Vagina (tissue), 2 donors: ENCODE data around the gene RNF8. TPM values are rescaled to one million over a fixed set of nuclear protein-coding genes. Genes with fewer than 3 reads are reported as not detected.
A peak's percentile ranks its signal among the peaks of the same experiment; 100 is the strongest.

Source experiments
- DNase-seq, 2 donors: peaks; one replicate each; pipeline ENCODE4 v3.0.0-alpha.2; 2017; ENCODE audit errors: extremely low spot score in 2 of 2
- H3K27ac ChIP-seq: fragments of 200-600 bp; sonication (generic); one replicate; pipeline ENCODE4 v1.5.1; 2019
- H3K27me3 ChIP-seq: fragments of 200-600 bp; sonication (generic); one replicate; pipeline ENCODE4 v1.5.1; 2019
- H3K36me3 ChIP-seq, 2 donors: fragments of 200-600 bp; sonication (generic); one replicate each; pipeline ENCODE4 v1.5.1; 2017 to 2019
- H3K4me1 ChIP-seq: fragments of 200-600 bp; sonication (generic); one replicate; pipeline ENCODE4 v1.5.1; 2019
- H3K4me3 ChIP-seq, 2 donors: fragments of 200-600 bp; sonication (generic); 1 replicate in 1 of 2; 2 replicates in 1 of 2; pipeline ENCODE4 v1.5.1; 2016 to 2019
- H3K9me3 ChIP-seq: fragments of 200-600 bp; sonication (generic); one replicate; pipeline ENCODE4 v1.5.1; 2019
- POLR2A ChIP-seq, 2 donors: fragments of 450-650 bp; IDR thresholded peaks; one replicate each; pipeline ENCODE4 v1.6.1; 2017; ENCODE audit warnings: antibody characterized with exemption in 2 of 2, mild to moderate bottlenecking in 2 of 2, moderate library complexity in 2 of 2
- POLR2AphosphoS5 ChIP-seq, 2 donors: sonication (generic); formaldehyde crosslinking; IDR thresholded peaks; one replicate each; pipeline ENCODE4 v1.9.0; 2017; ENCODE audit warnings: antibody characterized with exemption in 2 of 2, mild to moderate bottlenecking in 2 of 2, low read depth in 1 of 2; ENCODE audit not compliant: insufficient read depth in 1 of 2
- intact Hi-C: fragments of 100-400 bp; cut with DNase I; formaldehyde crosslinking; loops from one replicate; pipeline ENCODE4 v1.15.1; 2023
- total RNA-seq: library from RNA; depleted of rRNA; stranded (reverse); fragments of >200 nt; gene quantifications from one replicate; pipeline ENCODE4 v1.2.3, GENCODE V29; 2016
- TF ChIP-seq, protein P1 (sequence below), 3 experiments: fragments of 450-650 bp in 2 of 3; fragments of 200-600 bp in 1 of 3; sonication (generic) in 1 of 3; IDR thresholded peaks; one replicate each; pipeline ENCODE4 v1.5.1; 2017 to 2019; ENCODE audit warnings: antibody characterized with exemption in 3 of 3, mild to moderate bottlenecking in 2 of 3, moderate library complexity in 2 of 3

Gene RNF8
- total RNA-seq, 1 donor from 2014 or later: 15.0 TPM

DNA sequence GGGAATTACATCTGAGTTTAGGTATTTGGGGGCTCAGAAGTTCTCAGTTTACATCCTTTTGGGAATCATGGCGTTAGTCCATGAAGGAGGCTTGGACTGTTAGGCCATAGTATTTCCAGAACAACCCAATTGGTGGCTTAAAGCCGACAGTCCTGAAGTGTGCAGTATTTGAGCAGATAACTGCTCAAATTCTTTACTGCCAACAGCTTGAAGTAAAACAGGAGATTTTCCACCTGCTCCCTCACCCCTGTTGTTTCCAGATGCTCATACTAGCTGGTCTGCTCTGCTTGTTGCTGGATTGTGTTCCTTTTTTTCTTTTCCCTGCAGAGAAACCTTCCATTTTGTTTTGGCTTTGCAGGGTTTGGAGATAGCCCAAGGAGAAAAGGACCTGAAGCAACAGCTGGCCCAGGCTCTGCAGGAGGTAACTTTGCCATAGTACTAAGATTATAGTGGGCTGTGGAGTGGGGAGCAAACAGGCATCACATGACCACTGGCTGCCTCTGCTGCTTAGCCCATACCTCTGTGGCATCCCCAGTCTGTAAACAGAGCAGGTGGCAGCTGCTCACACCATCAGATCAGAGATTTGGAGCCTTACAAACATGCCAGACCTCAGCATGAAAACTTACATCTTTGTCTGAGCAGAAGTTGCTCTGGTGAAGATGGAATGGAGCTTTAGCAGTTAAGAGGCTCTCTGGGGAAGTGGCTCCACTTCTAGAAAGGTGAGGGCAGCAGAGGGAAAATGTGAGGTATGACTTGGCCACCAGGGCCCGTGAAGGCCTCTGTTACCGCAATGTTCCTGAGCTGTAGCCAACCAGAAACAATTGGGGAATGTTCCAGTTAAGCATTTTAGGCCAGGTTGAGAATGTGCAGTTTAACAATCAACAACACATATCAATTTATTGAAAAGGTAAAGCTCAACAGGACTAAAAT is 17.6 kb downstream of the RNF8 start:
- intact Hi-C loops: no loop called here
- Histone ChIP-seq H3K27ac (no peak overlapping the region), H3K4me3 (no peak overlapping the region), H3K27me3 (no peaks in the 10 kb centered on the region), H3K36me3 (peaks cover 0 to 29% of the 10 kb centered on the region in 2 donors), H3K4me1 (peaks cover 19% of the 10 kb centered on the region), H3K9me3 (no peaks in the 10 kb centered on the region)
- TF ChIP-seq POLR2A (IDR thresholded peaks at IDR 0.05) (no peak), POLR2AphosphoS5 (IDR thresholded peaks at IDR 0.05; ENCODE audit: insufficient read depth in 1 of 2, low read depth in 1 of 2) (no peak)
- TF ChIP-seq, protein P1, sequence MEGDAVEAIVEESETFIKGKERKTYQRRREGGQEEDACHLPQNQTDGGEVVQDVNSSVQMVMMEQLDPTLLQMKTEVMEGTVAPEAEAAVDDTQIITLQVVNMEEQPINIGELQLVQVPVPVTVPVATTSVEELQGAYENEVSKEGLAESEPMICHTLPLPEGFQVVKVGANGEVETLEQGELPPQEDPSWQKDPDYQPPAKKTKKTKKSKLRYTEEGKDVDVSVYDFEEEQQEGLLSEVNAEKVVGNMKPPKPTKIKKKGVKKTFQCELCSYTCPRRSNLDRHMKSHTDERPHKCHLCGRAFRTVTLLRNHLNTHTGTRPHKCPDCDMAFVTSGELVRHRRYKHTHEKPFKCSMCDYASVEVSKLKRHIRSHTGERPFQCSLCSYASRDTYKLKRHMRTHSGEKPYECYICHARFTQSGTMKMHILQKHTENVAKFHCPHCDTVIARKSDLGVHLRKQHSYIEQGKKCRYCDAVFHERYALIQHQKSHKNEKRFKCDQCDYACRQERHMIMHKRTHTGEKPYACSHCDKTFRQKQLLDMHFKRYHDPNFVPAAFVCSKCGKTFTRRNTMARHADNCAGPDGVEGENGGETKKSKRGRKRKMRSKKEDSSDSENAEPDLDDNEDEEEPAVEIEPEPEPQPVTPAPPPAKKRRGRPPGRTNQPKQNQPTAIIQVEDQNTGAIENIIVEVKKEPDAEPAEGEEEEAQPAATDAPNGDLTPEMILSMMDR (IDR thresholded peaks at IDR 0.05): no peak
- DNase-seq: no peak

GRCh38 chr6:37372116-37372515 is 18.3 kb downstream of the RNF8 start:
- peaks cover 0 to 29% of the 10 kb centered on the region in 2 donors for H3K36me3 ChIP-seq

GRCh38 chr6:37373822-37374471 is 20.2 kb downstream of the RNF8 start:
- Histone ChIP-seq H3K4me1 (peaks cover 19% of the 10 kb centered on the region), H3K27ac (peak overlapping the region; percentile 14), H3K9me3 (no peaks in the 10 kb centered on the region), H3K4me3 (no peak overlapping the region), H3K27me3 (no peaks in the 10 kb centered on the region), H3K36me3 (peaks cover 0 to 32% of the 10 kb centered on the region in 2 donors)
- TF ChIP-seq, protein P1 (IDR thresholded peaks at IDR 0.05): no peak
- TF ChIP-seq POLR2AphosphoS5 (IDR thresholded peaks at IDR 0.05; ENCODE audit: insufficient read depth in 1 of 2, low read depth in 1 of 2) (peak in 1 of 2 donors; percentile 30), POLR2A (IDR thresholded peaks at IDR 0.05) (no peak)
- intact Hi-C loops: no loop called here
- no peak for DNase-seq

More at GRCh38 chr6:37372116-37372515, 18.3 kb downstream of the RNF8 start:
- TF ChIP-seq, protein P1 (IDR thresholded peaks at IDR 0.05): no peak
- no peak for TF ChIP-seq POLR2AphosphoS5 (IDR thresholded peaks at IDR 0.05; ENCODE audit: insufficient read depth in 1 of 2, low read depth in 1 of 2)
- no peak for TF ChIP-seq POLR2A (IDR thresholded peaks at IDR 0.05)
- intact Hi-C loops: no loop called here
- Histone ChIP-seq H3K27me3 (no peaks in the 10 kb centered on the region), H3K4me1 (peaks cover 19% of the 10 kb centered on the region), H3K27ac (no peak overlapping the region), H3K4me3 (no peak overlapping the region), H3K9me3 (no peaks in the 10 kb centered on the region)
- no peak for DNase-seq

DNA sequence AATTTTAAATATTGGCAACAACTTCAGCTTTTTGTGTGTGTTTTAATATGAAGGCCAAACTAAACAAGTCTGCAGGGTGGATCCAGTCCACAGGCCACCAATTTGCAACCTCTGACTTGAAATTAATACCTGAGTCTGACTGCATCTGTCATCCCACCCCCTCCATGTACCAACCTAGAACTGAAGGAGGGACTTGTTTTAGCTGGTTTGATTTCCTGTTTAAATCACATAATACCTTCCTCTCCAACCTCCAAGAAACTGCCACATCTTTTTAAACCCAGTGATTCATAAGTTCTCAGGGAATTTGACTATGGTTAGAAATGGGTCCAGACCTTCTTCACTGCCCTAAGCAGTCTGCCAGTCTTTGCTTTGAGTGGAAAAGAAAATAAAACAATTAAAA is 21.6 kb downstream of the RNF8 start:
- H3K9me3 ChIP-seq: no peaks in the 10 kb centered on the region
- no peak overlapping the region for H3K27ac ChIP-seq
- peaks cover 19% of the 10 kb centered on the region for H3K4me1 ChIP-seq
- peaks cover 0 to 18% of the 10 kb centered on the region in 2 donors for H3K36me3 ChIP-seq
- H3K4me3 ChIP-seq: no peak overlapping the region
- TF ChIP-seq, protein P1 (IDR thresholded peaks at IDR 0.05): no peak
- no peak for TF ChIP-seq POLR2A (IDR thresholded peaks at IDR 0.05)
- no peak for TF ChIP-seq POLR2AphosphoS5 (IDR thresholded peaks at IDR 0.05; ENCODE audit: insufficient read depth in 1 of 2, low read depth in 1 of 2)
- intact Hi-C loops: no loop called here
- no peak for DNase-seq
- H3K27me3 ChIP-seq: no peaks in the 10 kb centered on the region
